ENCODE data around the gene RPAP2. TPM values are rescaled to one million over a fixed set of nuclear protein-coding genes. Genes with fewer than 3 reads are reported as not detected.
"Not testable (repeated sequence)": the region's sequence is repeated elsewhere in the genome, so short reads cannot be mapped to it uniquely, and the experiment has no call there.

The RPAP2 gene
- total RNA-seq, 1 donor from 2014 or later: 20.4 TPM

GRCh38 chr1:92315766-92316599 is 17.1 kb downstream of the RPAP2 start:
- DNase-seq: no peak
- intact Hi-C loops (cut with DNase I): no loop called here
- ATAC-seq (ENCODE audit: poor library complexity): no peak

- ATAC-seq (ENCODE audit: poor library complexity) (no peak), DNase-seq (no peak)
- intact Hi-C loops (cut with DNase I): no loop called here
Observed at GRCh38 chr1:92317836-92318493, 19.1 kb downstream of the RPAP2 start.

DNA sequence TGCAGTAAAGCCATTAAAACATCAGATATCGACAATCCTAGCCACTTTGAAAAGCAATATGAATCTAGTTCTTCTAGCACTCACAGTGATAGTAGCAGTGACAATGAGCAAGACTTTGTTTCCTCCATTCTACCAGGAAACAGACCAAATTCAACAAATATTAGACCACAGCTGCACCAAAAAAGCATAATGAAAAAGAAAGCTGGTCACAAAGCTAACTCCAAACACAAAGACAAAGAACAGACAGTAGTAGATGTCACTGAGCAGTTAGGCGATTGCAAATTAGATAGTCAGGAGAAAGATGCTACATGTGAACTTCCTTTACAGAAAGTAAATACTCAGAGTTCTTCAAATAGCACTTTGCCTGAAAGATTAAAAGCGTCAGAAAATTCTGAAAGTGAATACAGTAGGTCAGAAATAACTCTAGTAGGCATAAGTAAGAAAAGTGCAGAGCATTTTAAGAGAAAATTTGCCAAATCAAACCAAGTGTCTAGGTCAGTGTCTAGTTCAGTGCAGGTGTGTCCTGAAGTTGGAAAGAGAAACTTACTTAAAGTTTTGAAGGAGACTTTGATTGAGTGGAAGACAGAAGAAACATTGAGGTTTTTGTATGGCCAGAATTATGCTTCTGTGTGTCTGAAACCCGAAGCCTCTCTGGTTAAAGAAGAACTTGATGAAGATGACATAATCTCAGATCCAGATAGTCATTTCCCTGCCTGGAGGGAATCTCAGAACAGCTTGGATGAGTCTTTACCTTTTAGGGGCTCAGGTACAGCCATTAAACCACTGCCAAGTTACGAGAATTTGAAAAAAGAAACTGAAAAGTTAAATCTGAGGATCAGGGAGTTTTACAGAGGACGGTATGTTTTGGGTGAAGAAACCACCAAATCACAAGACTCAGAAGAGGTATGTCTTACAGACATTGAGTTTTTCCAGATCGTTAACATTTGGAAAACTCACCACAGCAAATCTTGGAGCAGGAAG is 24.9 kb downstream of the RPAP2 start:
- ATAC-seq (ENCODE audit: poor library complexity) (no peak), DNase-seq (no peak)
- intact Hi-C loops (cut with DNase I): no loop called here

DNA sequence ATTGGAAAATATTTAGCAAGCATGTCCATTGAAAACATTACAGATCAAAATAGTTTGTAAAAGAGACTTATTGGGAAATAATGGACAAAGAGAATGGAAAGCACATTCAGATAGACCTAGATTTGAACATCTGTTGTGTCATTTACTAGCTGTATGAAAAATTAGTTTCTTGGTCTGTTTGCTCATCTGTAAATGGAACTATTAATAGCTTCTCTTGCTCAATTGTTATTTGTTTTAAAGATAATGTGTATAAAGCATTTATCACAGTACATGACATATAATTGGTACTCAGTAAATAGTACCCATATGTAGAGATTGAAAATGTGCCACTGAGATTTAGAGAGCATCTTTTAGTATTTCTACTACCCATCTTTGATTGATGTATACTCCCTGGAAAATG is 25.9 kb downstream of the RPAP2 start:
- DNase-seq: no peak
- intact Hi-C loops (cut with DNase I): no loop called here
- ATAC-seq (ENCODE audit: poor library complexity): no peak

DNA sequence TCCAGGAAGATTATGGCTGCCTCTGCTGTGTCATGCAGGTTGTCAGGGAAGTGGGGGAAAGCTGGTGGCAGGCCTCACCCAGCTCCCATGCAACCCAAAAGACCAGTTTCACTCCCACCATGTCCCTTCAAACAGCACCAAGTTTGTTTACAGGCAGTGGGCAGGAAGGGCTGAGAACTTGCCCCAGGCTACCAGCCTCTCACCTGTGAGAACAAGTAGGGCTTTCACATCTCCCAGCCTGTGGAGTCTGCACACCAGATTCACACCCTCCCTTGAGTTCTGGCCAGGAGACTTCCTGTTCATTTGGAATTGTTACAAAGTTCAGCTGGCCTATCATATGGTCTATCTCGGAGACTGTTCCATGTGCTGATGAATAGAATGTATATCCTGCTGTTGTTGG is 27.8 kb downstream of the RPAP2 start:
- ATAC-seq (ENCODE audit: poor library complexity) (no peak), DNase-seq (no peak)
- intact Hi-C loops (cut with DNase I): no loop called here

DNA sequence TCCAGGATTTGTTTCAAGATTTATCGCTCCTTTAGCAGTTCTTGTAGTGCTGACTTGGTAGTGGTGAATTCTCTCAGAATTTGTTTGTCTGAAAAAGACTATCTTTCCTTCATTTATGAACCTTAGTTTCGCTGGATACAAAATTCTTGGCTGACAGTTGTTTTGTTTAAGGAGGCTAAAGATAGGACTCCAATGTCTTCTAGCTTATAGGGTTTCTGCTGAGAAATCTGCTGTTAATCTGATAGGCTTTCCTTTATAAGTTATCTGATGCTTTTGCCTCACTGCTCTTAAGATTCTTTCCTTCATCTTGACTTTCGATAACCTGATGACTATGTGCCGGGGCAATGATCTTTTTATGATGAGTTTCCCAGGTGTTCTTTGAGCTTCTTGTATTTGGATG is 28.9 kb downstream of the RPAP2 start:
- ATAC-seq (ENCODE audit: poor library complexity) (no peak), DNase-seq (no peak)
- intact Hi-C loops (cut with DNase I): no loop called here

- no peak for ATAC-seq (ENCODE audit: poor library complexity)
- DNase-seq: no peak
- intact Hi-C loops (cut with DNase I): no loop called here
Observed at GRCh38 chr1:92329347-92330129, 30.7 kb downstream of the RPAP2 start.

GRCh38 chr1:92333668-92334067 is 34.8 kb downstream of the RPAP2 start:
- no peak for DNase-seq
- intact Hi-C loops (cut with DNase I): no loop called here
- ATAC-seq (ENCODE audit: poor library complexity): no peak

DNA sequence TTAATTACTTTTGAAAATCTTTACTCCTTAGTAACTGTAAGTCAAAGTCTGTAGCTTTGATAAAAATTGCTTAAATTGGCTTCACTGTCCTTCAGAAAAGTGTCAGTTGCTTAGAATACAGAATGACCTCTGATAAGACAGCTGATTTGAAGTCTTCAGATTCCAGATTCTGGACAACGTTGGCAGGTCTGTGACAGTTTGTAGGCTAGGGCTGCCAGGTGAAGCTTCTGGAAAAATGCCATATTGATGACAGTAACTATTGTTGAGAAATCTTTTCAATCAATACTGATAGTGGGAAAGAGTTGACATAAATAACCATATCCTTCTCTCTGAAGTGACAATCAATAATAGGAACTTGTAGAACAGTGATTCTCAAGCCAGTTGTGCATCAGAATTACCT is 41.3 kb downstream of the RPAP2 start:
- DNase-seq (no peak), ATAC-seq (ENCODE audit: poor library complexity) (no peak)
- intact Hi-C loops (cut with DNase I): no loop called here

GRCh38 chr1:92342401-92342800 is 43.5 kb downstream of the RPAP2 start:
- DNase-seq (no peak), ATAC-seq (ENCODE audit: poor library complexity) (no peak)
- intact Hi-C loops (cut with DNase I): no loop called here

DNA sequence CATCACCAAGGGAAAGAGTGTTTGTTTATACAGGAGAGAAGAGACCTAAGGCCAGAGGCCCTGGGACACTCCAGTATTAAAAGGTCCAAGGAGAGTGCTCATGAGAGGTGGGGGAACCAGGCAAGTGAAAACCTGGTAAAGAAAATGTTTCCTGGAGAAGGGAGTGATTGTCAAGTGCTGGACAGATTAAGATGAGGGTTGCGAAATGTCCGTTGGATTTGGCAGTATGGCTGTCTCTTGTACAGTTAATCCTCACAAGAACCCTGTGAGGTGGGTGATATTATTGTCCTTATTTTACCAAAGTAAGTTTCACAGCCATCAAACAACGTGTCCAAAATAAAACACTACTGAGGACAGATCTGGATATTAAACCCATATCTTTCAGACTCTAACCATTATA is 44.2 kb downstream of the RPAP2 start:
- ATAC-seq (ENCODE audit: poor library complexity) (no peak), DNase-seq (no peak)
- intact Hi-C loops (cut with DNase I): no loop called here

GRCh38 chr1:92346866-92347640 is 48.2 kb downstream of the RPAP2 start:
- DNase-seq (no peak), ATAC-seq (ENCODE audit: poor library complexity) (no peak)
- intact Hi-C loops (cut with DNase I): no loop called here

- intact Hi-C loops (cut with DNase I): no loop called here
- no peak for ATAC-seq (ENCODE audit: poor library complexity)
Observed at GRCh38 chr1:92352856-92353255, 54.0 kb downstream of the RPAP2 start.

GRCh38 chr1:92354259-92354658 is 55.4 kb downstream of the RPAP2 start:
- intact Hi-C loops (cut with DNase I): no loop called here

More at GRCh38 chr1:92352856-92353255, 54.0 kb downstream of the RPAP2 start:
- DNase-seq: no peak

GRCh38 chr1:92356956-92357355 is 58.1 kb downstream of the RPAP2 start:
- ATAC-seq (ENCODE audit: poor library complexity): peak; percentile 55
- intact Hi-C loops (cut with DNase I): no loop called here
- no peak for DNase-seq

More at GRCh38 chr1:92354259-92354658, 55.4 kb downstream of the RPAP2 start:
- DNase-seq (no peak), ATAC-seq (ENCODE audit: poor library complexity) (no peak)

GRCh38 chr1:92359382-92359781 is 60.5 kb downstream of the RPAP2 start:
- intact Hi-C loops (cut with DNase I); DNase-seq; ATAC-seq (ENCODE audit: poor library complexity): not testable (repeated sequence)

DNA sequence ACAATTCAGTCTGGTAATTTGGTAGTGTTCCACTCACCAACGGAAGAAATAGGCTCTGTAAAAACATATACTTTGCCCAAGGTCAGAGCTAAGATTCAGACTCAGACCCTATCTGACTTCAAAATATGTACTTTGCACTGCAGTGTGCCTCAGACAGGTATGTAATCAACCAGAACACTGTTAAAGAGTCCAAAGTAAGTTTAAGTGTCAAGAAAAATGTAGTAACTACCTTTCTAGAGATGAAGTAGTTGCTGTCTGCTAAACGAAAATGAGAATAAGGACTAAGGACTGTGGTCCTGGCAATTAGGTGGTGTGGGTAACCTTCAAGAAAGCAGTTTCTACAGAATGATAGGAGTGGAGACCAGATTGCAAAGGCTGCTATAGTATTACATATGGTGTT is 61.1 kb downstream of the RPAP2 start:
- ATAC-seq (ENCODE audit: poor library complexity) (no peak), DNase-seq (no peak)
- intact Hi-C loops (cut with DNase I): no loop called here

- no peak for ATAC-seq (ENCODE audit: poor library complexity)
- intact Hi-C loops (cut with DNase I): no loop called here
- DNase-seq: no peak
Observed at GRCh38 chr1:92362970-92363369, 64.1 kb downstream of the RPAP2 start.

Data from Right ventricle myocardium superior (tissue), 1 donor.